ENCODE data around the gene TEN1. TPM values are rescaled to one million over a fixed set of nuclear protein-coding genes. Genes with fewer than 3 reads are reported as not detected.

The TEN1 gene
- total and polyA plus RNA-seq, 2 of the 4 experiments (the other 2 are of a cell fraction), result 14.7 to 17.9 TPM

DNA sequence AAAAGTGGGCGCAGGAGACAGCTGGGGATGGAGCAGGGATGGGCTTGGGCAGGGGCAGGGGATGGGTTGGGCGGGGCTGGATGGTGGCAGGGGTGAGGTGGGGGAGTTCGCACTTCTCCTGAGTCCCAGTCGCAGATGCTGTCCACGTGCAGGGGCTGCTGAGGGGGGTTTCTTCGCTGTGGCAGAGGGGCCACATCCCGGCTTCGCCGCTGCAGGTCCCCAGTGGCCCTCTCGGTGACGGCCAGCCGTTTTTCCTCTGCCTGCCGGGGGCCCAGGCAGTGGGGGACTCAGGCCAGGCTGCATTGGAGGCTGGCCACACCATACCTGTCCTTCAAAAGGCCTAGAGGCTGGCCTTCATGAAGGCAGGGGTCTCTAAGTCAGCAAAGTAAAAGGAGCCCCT is 39.8 kb downstream of the TEN1 start:
- Histone ChIP-seq H3K9ac (ENCODE audit: low read depth, low read length) (no peak overlapping the region), H3K56ac (ENCODE audit: extremely low read depth, insufficient read depth, low read length) (no peak overlapping the region), H3K27ac (ENCODE audit: insufficient read depth, low read length) (no peak overlapping the region), H4K8ac (ENCODE audit: low read depth in 2 of 2, low read length in 2 of 2) (no peak overlapping the region), H2AFZ (replicated peaks; ENCODE audit: low read length, poor library complexity) (no peak overlapping the region), H3K14ac (replicated peaks; ENCODE audit: low read depth, low read length) (no peak overlapping the region), H3K4me3 (ENCODE audit: insufficient read depth, low read depth, low read length) (no peak overlapping the region), H4K5ac (ENCODE audit: low read depth, low read length) (no peak overlapping the region), H3K4me1 (ENCODE audit: control insufficient read depth, insufficient read depth, low read length) (peaks cover 3% of the 10 kb centered on the region; the same call in 1 of the 2 replicates), H3K36me3 (ENCODE audit: control insufficient read depth, insufficient read depth, low read length) (no peaks in the 10 kb centered on the region), H3K9me3 (ENCODE audit: control insufficient read depth, insufficient read depth, low read length) (no peaks in the 10 kb centered on the region), H3K23ac (ENCODE audit: low read depth, low read length) (no peak overlapping the region), H2BK120ac (ENCODE audit: low read depth, low read length) (no peak overlapping the region), H3K4me2 (ENCODE audit: low read depth, low read length) (no peak overlapping the region), H3K79me1 (ENCODE audit: low read depth in 1 of 2, low read length in 2 of 2) (no peaks in the 10 kb centered on the region), H3K18ac (ENCODE audit: low read depth, low read length) (no peak overlapping the region), H2AK9ac (replicated peaks; ENCODE audit: low read depth, low read length, poor library complexity) (no peak overlapping the region), H2BK5ac (ENCODE audit: low read depth, low read length, poor library complexity, severe bottlenecking) (no peak overlapping the region), H4K91ac (ENCODE audit: insufficient read depth, low read depth, low read length) (no peak overlapping the region), H3K27me3 (ENCODE audit: control insufficient read depth, insufficient read depth, low read length) (peaks cover 32% of the 10 kb centered on the region), H2AK5ac (ENCODE audit: low read depth, low read length) (no peak overlapping the region), H3K4ac (ENCODE audit: low read depth, low read length) (no peak overlapping the region), H2BK15ac (ENCODE audit: low read depth, low read length) (no peak overlapping the region), H4K20me1 (ENCODE audit: insufficient read depth, low read length) (no peaks in the 10 kb centered on the region), H2BK20ac (ENCODE audit: low read depth, low read length) (no peak overlapping the region), H3K9me1 (ENCODE audit: insufficient read depth, low read length) (no peaks in the 10 kb centered on the region)
- DNase-seq (no peak), ATAC-seq (ENCODE audit: low read depth) (no peak)
- in situ Hi-C loops (cut with MboI; ENCODE audit: low sequenced_read_pairs) (loop anchor here (10.0 kb wide), 1 partner anchor 276 kb away; no protein-coding TSS in a partner anchor), dilution Hi-C loops (cut with HindIII; ENCODE audit: low sequenced_read_pairs, unreplicated experiment) (no loop called here), intact Hi-C loops (cut with micrococcal nuclease) (no loop called here)
- POLR2A ChIA-PET (ENCODE audit: unreplicated experiment), result no interaction called here
- CTCF ChIA-PET, result no interaction called here
- TF ChIP-seq NFE2L2 (IDR thresholded peaks at IDR 0.05; ENCODE audit: low read depth, low read length) (no peak), MXI1 (IDR thresholded peaks at IDR 0.05; ENCODE audit: borderline replicate concordance, low read depth, low read length) (no peak), FOS (IDR thresholded peaks at IDR 0.05; ENCODE audit: low read depth, low read length) (no peak), MAFK (IDR thresholded peaks at IDR 0.05; ENCODE audit: low read depth, low read length) (no peak), MAZ (IDR thresholded peaks at IDR 0.05; ENCODE audit: borderline replicate concordance, low read depth, low read length) (no peak), POLR2A (IDR thresholded peaks at IDR 0.05; ENCODE audit: low read depth, low read length) (no peak), RFX5 (IDR thresholded peaks at IDR 0.05; ENCODE audit: low read depth, low read length) (no peak), CTCF (conservative IDR thresholded peaks at IDR 0.05; ENCODE audit: low read depth, low read length) (no peak), RCOR1 (IDR thresholded peaks at IDR 0.05; ENCODE audit: insufficient replicate concordance, low read length) (no peak), CHD1 (IDR thresholded peaks at IDR 0.05; ENCODE audit: low read depth, low read length) (no peak), BHLHE40 (IDR thresholded peaks at IDR 0.05; ENCODE audit: low read depth, low read length) (no peak), CEBPB (IDR thresholded peaks at IDR 0.05; ENCODE audit: low read depth, low read length) (no peak), RAD21 (IDR thresholded peaks at IDR 0.05; ENCODE audit: low read length) (no peak)
- TF ChIP-seq, protein P1, sequence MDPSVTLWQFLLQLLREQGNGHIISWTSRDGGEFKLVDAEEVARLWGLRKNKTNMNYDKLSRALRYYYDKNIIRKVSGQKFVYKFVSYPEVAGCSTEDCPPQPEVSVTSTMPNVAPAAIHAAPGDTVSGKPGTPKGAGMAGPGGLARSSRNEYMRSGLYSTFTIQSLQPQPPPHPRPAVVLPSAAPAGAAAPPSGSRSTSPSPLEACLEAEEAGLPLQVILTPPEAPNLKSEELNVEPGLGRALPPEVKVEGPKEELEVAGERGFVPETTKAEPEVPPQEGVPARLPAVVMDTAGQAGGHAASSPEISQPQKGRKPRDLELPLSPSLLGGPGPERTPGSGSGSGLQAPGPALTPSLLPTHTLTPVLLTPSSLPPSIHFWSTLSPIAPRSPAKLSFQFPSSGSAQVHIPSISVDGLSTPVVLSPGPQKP (IDR thresholded peaks at IDR 0.05; ENCODE audit: borderline replicate concordance, low read depth, low read length), result no peak
- TF ChIP-seq, protein P2, sequence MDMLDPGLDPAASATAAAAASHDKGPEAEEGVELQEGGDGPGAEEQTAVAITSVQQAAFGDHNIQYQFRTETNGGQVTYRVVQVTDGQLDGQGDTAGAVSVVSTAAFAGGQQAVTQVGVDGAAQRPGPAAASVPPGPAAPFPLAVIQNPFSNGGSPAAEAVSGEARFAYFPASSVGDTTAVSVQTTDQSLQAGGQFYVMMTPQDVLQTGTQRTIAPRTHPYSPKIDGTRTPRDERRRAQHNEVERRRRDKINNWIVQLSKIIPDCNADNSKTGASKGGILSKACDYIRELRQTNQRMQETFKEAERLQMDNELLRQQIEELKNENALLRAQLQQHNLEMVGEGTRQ (IDR thresholded peaks at IDR 0.05; ENCODE audit: low read depth, low read length), result no peak
- no TSS peak for BruUV-seq (replicated peaks)
- 57% methylated on average over 4 of the region's 13 CpGs; no CpG with 5 or more reads in 1 of the 2 experiments for WGBS, 2 experiments (ENCODE audit: extremely low coverage in 2 of 2, insufficient read length in 1 of 2)
